Retinal pigment epithelial cell (primary cell): ENCODE results near the gene SULT2B1.

Experiments used
- DNase-seq: peaks from one replicate; pipeline ENCODE4 v3.0.0-alpha.2; 2010; ENCODE audit warnings: low read depth
- H3K4me3 ChIP-seq: 2 replicates; pipeline ENCODE4 v1.5.1; 2011; ENCODE audit warnings: mild to moderate bottlenecking, low read length, control low read depth, moderate library complexity
- TF ChIP-seq, protein P1 (sequence below): conservative IDR thresholded peaks from 2 replicates; pipeline ENCODE4 v1.5.1; 2011; ENCODE audit warnings: low read depth, low read length, control low read depth, inconsistent platforms

Gene SULT2B1

GRCh38 chr19:48616491-48617056, 64.6 kb downstream of the SULT2B1 start:
- DNase-seq = no peak
- TF ChIP-seq, protein P1, sequence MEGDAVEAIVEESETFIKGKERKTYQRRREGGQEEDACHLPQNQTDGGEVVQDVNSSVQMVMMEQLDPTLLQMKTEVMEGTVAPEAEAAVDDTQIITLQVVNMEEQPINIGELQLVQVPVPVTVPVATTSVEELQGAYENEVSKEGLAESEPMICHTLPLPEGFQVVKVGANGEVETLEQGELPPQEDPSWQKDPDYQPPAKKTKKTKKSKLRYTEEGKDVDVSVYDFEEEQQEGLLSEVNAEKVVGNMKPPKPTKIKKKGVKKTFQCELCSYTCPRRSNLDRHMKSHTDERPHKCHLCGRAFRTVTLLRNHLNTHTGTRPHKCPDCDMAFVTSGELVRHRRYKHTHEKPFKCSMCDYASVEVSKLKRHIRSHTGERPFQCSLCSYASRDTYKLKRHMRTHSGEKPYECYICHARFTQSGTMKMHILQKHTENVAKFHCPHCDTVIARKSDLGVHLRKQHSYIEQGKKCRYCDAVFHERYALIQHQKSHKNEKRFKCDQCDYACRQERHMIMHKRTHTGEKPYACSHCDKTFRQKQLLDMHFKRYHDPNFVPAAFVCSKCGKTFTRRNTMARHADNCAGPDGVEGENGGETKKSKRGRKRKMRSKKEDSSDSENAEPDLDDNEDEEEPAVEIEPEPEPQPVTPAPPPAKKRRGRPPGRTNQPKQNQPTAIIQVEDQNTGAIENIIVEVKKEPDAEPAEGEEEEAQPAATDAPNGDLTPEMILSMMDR = no peak
- peak overlapping the region; percentile 100 for H3K4me3 ChIP-seq

DNA sequence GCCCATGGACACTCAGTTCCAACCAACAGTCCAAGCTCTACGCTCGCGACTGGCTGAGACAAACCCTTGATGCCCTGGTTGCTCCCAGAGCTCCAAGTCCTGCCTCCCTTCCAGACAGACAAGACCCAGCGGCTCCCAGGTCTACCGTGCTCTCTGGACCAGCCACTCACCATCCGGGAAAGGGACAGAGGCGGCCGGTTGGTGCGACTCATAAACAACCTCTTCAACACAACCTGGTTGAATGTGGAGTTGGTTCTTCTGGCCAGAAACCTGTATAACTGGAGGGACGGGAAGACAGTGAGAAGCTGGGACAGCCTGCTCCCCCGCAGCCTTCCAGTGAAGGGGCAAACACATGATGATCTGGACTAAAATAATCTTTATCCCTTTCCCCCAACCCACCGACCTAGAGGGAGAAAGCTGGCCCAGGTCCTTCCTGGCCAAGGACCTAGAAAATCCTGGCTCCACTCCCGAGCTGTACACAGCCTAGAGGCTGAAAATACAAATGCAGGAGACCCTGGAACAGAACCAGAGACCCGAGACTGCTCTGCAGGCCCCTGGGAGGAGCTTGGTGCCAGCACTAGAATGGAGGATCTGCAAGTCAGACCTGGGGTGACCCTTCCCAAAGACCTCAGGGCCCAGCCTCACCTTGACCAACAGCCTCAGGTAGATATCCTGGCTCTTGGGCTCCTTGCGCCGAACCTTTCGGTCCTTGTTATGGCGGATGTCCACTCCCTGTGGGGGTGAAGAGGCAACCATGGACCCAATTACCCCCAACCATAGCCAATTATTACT, 65.4 kb downstream of the SULT2B1 start:
- DNase-seq = no peak
- H3K4me3 ChIP-seq = peak overlapping the region; percentile 100
- TF ChIP-seq, protein P1 = no peak

GRCh38 chr19:48618278-48618915, 66.4 kb downstream of the SULT2B1 start:
- DNase-seq = no peak
- H3K4me3 ChIP-seq = peak overlapping the region; percentile 100
- TF ChIP-seq, protein P1 = no peak

GRCh38 chr19:48618916-48619691, 67.1 kb downstream of the SULT2B1 start, which contains the start of the genes RPL18 and SPHK2:
Gene RPL18, minus strand, starts transcription at chr19:48619178. Its CDS starts 35 bp downstream, at chr19:48619143.
Gene SPHK2, plus strand, starts transcription at chr19:48619506. Its CDS starts 1,009 bp downstream, at chr19:48620515.
- peak within 1 kb of the TSS; percentile 100 for H3K4me3 ChIP-seq
- peak; percentile 99 for DNase-seq
- TF ChIP-seq, protein P1 = no peak

- H3K4me3 ChIP-seq = peak overlapping the region; percentile 100
- TF ChIP-seq, protein P1 = no peak
- DNase-seq = no peak
Observed at GRCh38 chr19:48619692-48620585, 68.0 kb downstream of the SULT2B1 start.

DNA sequence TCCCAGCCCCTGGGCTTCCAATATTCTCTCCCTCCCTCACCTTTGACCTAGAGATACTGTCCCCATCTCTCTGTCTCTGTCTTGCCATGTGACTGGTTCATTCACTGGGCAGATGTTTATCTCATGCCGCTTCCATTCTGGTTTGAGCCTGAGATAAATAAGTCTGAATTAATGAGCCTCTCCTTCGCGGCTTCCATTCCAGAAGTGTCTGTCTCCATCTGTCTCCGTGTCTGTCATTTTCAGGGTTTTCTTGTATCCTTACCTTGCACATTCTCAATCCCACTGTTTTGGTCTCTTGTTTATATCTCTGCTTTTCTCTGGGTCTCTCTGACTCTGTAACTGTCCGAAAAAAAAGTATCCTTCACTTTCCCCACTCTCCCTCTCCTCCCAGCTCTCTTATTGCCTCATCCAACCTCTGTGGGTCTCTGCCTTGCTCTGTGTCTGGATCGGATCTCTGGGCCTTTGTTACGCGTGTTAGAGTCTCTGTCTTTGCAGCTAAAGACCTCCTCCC, 71.6 kb downstream of the SULT2B1 start:
- TF ChIP-seq, protein P1 = no peak
- H3K4me3 ChIP-seq = peak overlapping the region; percentile 43
- no peak for DNase-seq
